Measurements from ENCODE around the gene BAIAP2.

Gene BAIAP2

GRCh38 chr17:81124377-81124776 lies 89.4 kb downstream of the BAIAP2 start:
- no peak for DNase-seq (ENCODE audit: low read depth in 2 of 2)

GRCh38 chr17:81125573-81126081 lies 90.7 kb downstream of the BAIAP2 start:
- no peak for DNase-seq (ENCODE audit: low read depth in 2 of 2)

- DNase-seq (ENCODE audit: low read depth in 2 of 2) = no peak
These were observed 91.6 kb downstream of the BAIAP2 start for GRCh38 chr17:81126281-81127132.

GRCh38 chr17:81127133-81127455 lies 92.1 kb downstream of the BAIAP2 start:
- DNase-seq (ENCODE audit: low read depth in 2 of 2) = no peak

- no peak for DNase-seq (ENCODE audit: low read depth in 2 of 2)
These were observed 92.7 kb downstream of the BAIAP2 start for GRCh38 chr17:81127526-81128177.

- DNase-seq (ENCODE audit: low read depth in 2 of 2) = no peak
These were observed 93.4 kb downstream of the BAIAP2 start for GRCh38 chr17:81128338-81128737.

- no peak for DNase-seq (ENCODE audit: low read depth in 2 of 2)
These were observed 93.8 kb downstream of the BAIAP2 start for GRCh38 chr17:81128774-81129173.

- no peak for DNase-seq (ENCODE audit: low read depth in 2 of 2)
These were observed 94.3 kb downstream of the BAIAP2 start for GRCh38 chr17:81129289-81129688.

GRCh38 chr17:81129711-81130367 lies 94.9 kb downstream of the BAIAP2 start:
- DNase-seq (ENCODE audit: low read depth in 2 of 2) = no peak

- no peak for DNase-seq (ENCODE audit: low read depth in 2 of 2)
These were observed 95.7 kb downstream of the BAIAP2 start for GRCh38 chr17:81130385-81131361.

- DNase-seq (ENCODE audit: low read depth in 2 of 2) = no peak
These were observed 96.7 kb downstream of the BAIAP2 start for GRCh38 chr17:81131486-81132196.

GRCh38 chr17:81132197-81132540 lies 97.2 kb downstream of the BAIAP2 start:
- DNase-seq (ENCODE audit: low read depth in 2 of 2) = no peak

GRCh38 chr17:81132770-81133723 lies 98.1 kb downstream of the BAIAP2 start:
- DNase-seq (ENCODE audit: low read depth in 2 of 2) = no peak

GRCh38 chr17:81134064-81134781 lies 99.3 kb downstream of the BAIAP2 start:
- DNase-seq (ENCODE audit: low read depth in 2 of 2) = no peak

- no peak for DNase-seq (ENCODE audit: low read depth in 2 of 2)
These were observed 100.7 kb downstream of the BAIAP2 start for GRCh38 chr17:81135505-81136278.

GRCh38 chr17:81136366-81136765 lies 101.4 kb downstream of the BAIAP2 start:
- no peak for DNase-seq (ENCODE audit: low read depth in 2 of 2)

GRCh38 chr17:81137248-81137647 lies 102.3 kb downstream of the BAIAP2 start:
- DNase-seq (ENCODE audit: low read depth in 2 of 2) = no peak

- DNase-seq (ENCODE audit: low read depth in 2 of 2) = no peak
These were observed 103.1 kb downstream of the BAIAP2 start for GRCh38 chr17:81138083-81138482.

All from stimulated activated CD8-positive, alpha-beta memory T cell treated with anti-CD3 and anti-CD28 coated beads, Interleukin-15, amount 100 ng/mL, for 48 hours (primary cell).